ENCODE data around the gene PDE4B.
"Not testable (repeated sequence)": the region's sequence is repeated elsewhere in the genome, so short reads cannot be mapped to it uniquely, and the experiment has no call there.

Gene PDE4B

DNA sequence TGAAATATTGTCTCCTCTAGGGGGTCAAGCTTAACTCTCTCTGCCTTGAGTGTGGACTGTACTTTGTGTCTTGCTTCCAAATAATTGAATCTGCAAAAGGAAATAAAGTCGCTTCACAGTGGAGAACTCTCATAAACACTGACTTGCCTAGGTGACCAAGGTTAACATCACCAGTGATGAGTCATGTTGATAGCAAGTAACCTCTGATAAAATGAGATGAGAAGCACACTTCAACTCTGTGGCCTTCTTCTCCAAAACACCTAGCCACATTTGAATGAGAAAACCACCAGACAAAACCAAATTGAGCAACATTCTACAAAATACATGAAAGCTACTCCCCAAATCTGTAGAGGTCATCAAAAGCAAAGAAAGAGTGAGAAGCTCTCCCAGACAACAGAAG is 37.6 kb downstream of the PDE4B start:
- H3K9me3 ChIP-seq (ENCODE audit: control insufficient read depth, insufficient read depth, low read length): no peaks in the 10 kb centered on the region
- DNase-seq (ENCODE audit: low read depth, low spot score): no peak
- H3K4me1 ChIP-seq (ENCODE audit: control insufficient read depth, insufficient read depth, low read length): no peaks in the 10 kb centered on the region
- H3K36me3 ChIP-seq (ENCODE audit: control insufficient read depth, insufficient read depth, low read length): no peaks in the 10 kb centered on the region
- no peak overlapping the region for H3K27ac ChIP-seq (ENCODE audit: low read length)
- no peak overlapping the region for H3K4me3 ChIP-seq (ENCODE audit: low read length)
- WGBS (ENCODE audit: insufficient coverage, insufficient read length): no CpG with 5 or more reads among the region's 1 CpG
- no peaks in the 10 kb centered on the region for H3K27me3 ChIP-seq (ENCODE audit: control insufficient read depth, insufficient read depth, low read length)

DNA sequence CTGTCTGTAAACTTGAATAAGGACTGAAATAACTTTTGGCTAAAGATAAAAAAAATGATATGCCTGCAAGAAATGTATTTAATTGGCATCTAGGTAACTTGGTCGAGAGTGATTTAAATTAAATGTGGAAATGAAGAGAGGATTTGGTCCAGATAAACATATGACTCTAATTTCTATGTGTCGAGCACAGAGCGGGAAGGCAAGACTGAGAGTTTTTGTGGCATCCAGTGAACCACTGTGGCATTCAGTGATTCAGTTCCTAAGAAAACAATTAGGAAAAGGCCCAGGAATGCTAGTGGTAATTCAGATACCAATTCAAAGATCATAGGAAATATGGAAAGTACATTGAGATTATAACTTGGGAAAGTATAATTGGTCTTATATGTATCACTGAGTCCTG is 39.6 kb downstream of the PDE4B start:
- Histone ChIP-seq H3K4me1 (ENCODE audit: control insufficient read depth, insufficient read depth, low read length) (no peaks in the 10 kb centered on the region), H3K27ac (ENCODE audit: low read length) (no peak overlapping the region), H3K4me3 (ENCODE audit: low read length) (no peak overlapping the region), H3K27me3 (ENCODE audit: control insufficient read depth, insufficient read depth, low read length) (no peaks in the 10 kb centered on the region), H3K36me3 (ENCODE audit: control insufficient read depth, insufficient read depth, low read length) (no peaks in the 10 kb centered on the region), H3K9me3 (ENCODE audit: control insufficient read depth, insufficient read depth, low read length) (no peaks in the 10 kb centered on the region)
- no peak for DNase-seq (ENCODE audit: low read depth, low spot score)
- 100% methylated on average over 1 of the region's 3 CpGs for WGBS (ENCODE audit: insufficient coverage, insufficient read length)

DNA sequence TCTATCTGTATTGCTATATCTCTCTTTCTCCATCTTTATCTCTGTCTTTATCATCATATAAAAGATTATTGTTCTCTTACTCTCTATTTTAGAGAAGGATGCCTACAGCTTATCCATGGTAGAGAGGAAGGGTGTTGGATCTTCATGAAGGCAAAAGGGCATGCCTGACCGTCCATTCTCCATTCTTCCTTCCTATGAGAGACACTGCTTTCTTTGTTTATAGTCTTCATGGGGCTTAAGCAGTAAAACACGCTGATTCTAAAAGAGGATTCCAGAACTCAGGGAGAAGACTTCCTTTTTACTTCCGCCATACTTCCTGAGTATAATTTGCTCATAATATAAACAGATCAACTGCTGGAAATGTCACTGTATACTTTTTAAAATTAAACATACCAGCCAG is 44.0 kb downstream of the PDE4B start:
- Histone ChIP-seq H3K36me3 (ENCODE audit: control insufficient read depth, insufficient read depth, low read length) (no peaks in the 10 kb centered on the region), H3K9me3 (ENCODE audit: control insufficient read depth, insufficient read depth, low read length) (no peaks in the 10 kb centered on the region), H3K27me3 (ENCODE audit: control insufficient read depth, insufficient read depth, low read length) (no peaks in the 10 kb centered on the region), H3K27ac (ENCODE audit: low read length) (no peak overlapping the region), H3K4me3 (ENCODE audit: low read length) (no peak overlapping the region), H3K4me1 (ENCODE audit: control insufficient read depth, insufficient read depth, low read length) (no peaks in the 10 kb centered on the region)
- no peak for DNase-seq (ENCODE audit: low read depth, low spot score)
- no CpG with 5 or more reads among the region's 3 CpGs for WGBS (ENCODE audit: insufficient coverage, insufficient read length)

DNA sequence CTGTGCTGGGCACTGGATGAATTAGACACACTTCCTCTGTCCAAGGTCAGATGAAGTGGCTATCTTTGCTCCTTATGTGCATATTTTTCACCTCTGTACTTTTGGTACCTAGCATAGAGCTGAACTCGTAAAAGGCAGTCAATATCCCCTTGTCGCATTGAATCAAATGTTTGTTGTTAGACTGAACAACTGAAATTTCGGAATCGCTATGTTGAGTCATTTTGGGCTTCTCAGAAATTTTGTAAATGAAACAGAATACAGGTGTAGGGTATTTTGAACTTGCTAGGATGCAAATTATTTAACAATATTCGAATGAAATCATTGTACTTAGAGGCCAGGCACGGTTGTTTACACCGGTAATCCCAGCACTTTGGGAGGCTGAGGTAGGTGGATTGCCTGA is 48.0 kb downstream of the PDE4B start:
- no peaks in the 10 kb centered on the region for H3K27me3 ChIP-seq (ENCODE audit: control insufficient read depth, insufficient read depth, low read length)
- H3K27ac ChIP-seq (ENCODE audit: low read length): no peak overlapping the region
- H3K4me3 ChIP-seq (ENCODE audit: low read length): no peak overlapping the region
- no peaks in the 10 kb centered on the region for H3K4me1 ChIP-seq (ENCODE audit: control insufficient read depth, insufficient read depth, low read length)
- H3K36me3 ChIP-seq (ENCODE audit: control insufficient read depth, insufficient read depth, low read length): no peaks in the 10 kb centered on the region
- DNase-seq (ENCODE audit: low read depth, low spot score): no peak
- H3K9me3 ChIP-seq (ENCODE audit: control insufficient read depth, insufficient read depth, low read length): no peaks in the 10 kb centered on the region
- WGBS (ENCODE audit: insufficient coverage, insufficient read length): no CpG with 5 or more reads among the region's 7 CpGs

DNA sequence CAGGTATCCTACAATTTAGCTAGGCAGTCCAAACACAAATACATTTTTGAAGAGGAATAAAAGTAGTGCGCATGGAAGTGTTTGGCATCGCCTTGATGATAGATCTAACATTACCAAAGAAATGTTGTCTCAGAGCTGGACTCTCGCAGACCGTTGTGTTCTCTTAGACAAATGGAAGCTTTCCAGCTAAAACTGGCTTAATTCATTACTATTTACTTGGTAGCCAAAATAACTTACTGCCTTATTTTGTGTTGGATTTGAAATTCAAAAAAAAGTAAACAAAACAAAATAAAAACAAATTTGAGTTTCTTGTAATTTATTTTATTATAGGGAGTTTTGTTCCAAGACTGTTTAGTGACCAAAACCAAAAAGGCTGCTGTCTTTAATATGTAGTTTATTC is 51.6 kb downstream of the PDE4B start:
- DNase-seq (ENCODE audit: low read depth, low spot score): no peak
- Histone ChIP-seq H3K4me3 (ENCODE audit: low read length) (no peak overlapping the region), H3K9me3 (ENCODE audit: control insufficient read depth, insufficient read depth, low read length) (no peaks in the 10 kb centered on the region), H3K27me3 (ENCODE audit: control insufficient read depth, insufficient read depth, low read length) (no peaks in the 10 kb centered on the region), H3K27ac (ENCODE audit: low read length) (no peak overlapping the region), H3K4me1 (ENCODE audit: control insufficient read depth, insufficient read depth, low read length) (no peaks in the 10 kb centered on the region), H3K36me3 (ENCODE audit: control insufficient read depth, insufficient read depth, low read length) (no peaks in the 10 kb centered on the region)
- WGBS (ENCODE audit: insufficient coverage, insufficient read length): no CpG with 5 or more reads among the region's 4 CpGs

DNA sequence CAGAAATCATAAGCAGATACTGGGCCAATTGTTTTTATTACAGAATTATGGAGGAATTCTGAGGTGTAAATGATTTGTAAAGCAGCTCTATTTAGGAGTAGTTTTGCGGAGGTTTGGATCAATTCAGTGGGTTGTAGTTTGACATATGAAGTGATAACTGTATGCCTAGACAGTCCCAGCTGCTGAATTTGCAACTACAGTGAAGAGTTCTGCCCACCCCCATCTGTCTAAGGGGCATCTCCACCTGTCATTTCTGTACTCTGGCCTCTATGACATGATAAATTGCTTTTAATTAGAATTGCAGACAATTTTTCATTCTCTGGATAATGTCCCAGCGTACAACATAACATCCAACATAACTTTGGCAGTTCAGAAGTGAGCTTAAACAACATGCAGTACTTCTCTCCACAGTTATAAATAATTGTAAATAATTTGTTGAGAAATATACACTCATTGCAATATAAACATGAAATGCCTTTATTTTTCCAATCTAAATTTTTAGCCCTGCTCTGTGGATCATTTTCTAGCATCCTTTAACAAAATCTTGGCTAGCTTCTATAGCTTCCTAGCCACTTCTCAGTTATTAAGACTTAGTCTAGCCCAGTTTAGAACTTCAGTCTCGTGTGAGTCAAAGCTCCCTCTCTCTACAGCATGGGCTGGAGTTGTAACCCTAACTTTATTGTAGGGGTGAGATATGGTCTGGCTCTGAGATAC is 52.3 kb downstream of the PDE4B start:
- Histone ChIP-seq H3K27me3 (ENCODE audit: control insufficient read depth, insufficient read depth, low read length) (no peaks in the 10 kb centered on the region), H3K36me3 (ENCODE audit: control insufficient read depth, insufficient read depth, low read length) (no peaks in the 10 kb centered on the region), H3K4me1 (ENCODE audit: control insufficient read depth, insufficient read depth, low read length) (no peaks in the 10 kb centered on the region), H3K9me3 (ENCODE audit: control insufficient read depth, insufficient read depth, low read length) (no peaks in the 10 kb centered on the region), H3K4me3 (ENCODE audit: low read length) (no peak overlapping the region), H3K27ac (ENCODE audit: low read length) (no peak overlapping the region)
- no peak for DNase-seq (ENCODE audit: low read depth, low spot score)
- WGBS (ENCODE audit: insufficient coverage, insufficient read length): 100% methylated on average over 1 of the region's 3 CpGs

DNA sequence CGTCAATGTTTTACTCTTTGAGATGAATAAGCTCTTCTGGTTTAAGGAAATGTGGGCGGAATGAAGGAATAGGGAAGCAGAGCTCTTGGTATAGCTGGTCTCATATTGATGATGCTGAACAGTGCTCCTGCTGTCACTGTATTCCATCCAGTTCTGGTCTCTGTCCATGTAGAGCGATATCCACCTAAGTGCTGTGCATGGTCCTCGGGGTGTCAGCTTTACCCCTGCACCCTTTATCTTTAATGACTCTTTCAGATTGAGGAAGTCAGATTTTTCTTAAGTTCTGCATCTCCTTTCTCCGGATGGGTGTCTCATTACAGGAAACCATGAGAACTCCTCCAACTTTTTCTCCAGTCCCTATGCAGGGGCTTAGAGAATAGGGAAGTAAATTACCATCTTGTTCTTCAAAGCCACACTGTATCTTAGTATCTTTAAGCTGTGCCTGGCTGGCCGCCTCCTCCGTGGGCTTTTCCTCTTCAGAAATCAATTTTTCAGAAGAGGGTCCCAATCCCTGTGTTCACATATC is 52.9 kb downstream of the PDE4B start:
- H3K4me3 ChIP-seq (ENCODE audit: low read length): no peak overlapping the region
- no peak for DNase-seq (ENCODE audit: low read depth, low spot score)

DNA sequence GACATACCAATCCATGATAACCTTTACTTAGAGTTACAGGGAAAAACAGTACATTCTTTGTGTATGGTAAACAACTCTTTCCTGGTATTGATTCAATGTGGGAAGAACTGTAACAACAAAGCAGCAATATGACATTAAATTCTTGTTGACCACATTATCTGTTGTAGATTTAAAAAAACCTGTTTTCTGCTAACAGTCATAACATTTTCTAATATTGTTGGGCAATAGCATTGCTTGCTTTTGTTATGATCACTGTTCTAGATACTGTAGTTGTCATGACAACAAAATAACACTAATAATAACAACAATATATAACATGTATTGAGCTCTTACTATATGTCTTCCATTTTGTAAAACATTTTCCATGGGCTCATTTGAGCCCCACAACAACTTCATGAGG is 54.2 kb downstream of the PDE4B start:
- H3K36me3 ChIP-seq (ENCODE audit: control insufficient read depth, insufficient read depth, low read length): no peaks in the 10 kb centered on the region
- no peak for DNase-seq (ENCODE audit: low read depth, low spot score)
- H3K4me1 ChIP-seq (ENCODE audit: control insufficient read depth, insufficient read depth, low read length): no peaks in the 10 kb centered on the region
- no peaks in the 10 kb centered on the region for H3K9me3 ChIP-seq (ENCODE audit: control insufficient read depth, insufficient read depth, low read length)
- no peak overlapping the region for H3K27ac ChIP-seq (ENCODE audit: low read length)
- no peak overlapping the region for H3K4me3 ChIP-seq (ENCODE audit: low read length)
- no peaks in the 10 kb centered on the region for H3K27me3 ChIP-seq (ENCODE audit: control insufficient read depth, insufficient read depth, low read length)

More for the DNA sequence above, 52.9 kb downstream of the PDE4B start:
- Histone ChIP-seq H3K27ac (ENCODE audit: low read length) (no peak overlapping the region), H3K4me1 (ENCODE audit: control insufficient read depth, insufficient read depth, low read length) (no peaks in the 10 kb centered on the region), H3K9me3 (ENCODE audit: control insufficient read depth, insufficient read depth, low read length) (no peaks in the 10 kb centered on the region), H3K27me3 (ENCODE audit: control insufficient read depth, insufficient read depth, low read length) (no peaks in the 10 kb centered on the region), H3K36me3 (ENCODE audit: control insufficient read depth, insufficient read depth, low read length) (no peaks in the 10 kb centered on the region)
- WGBS (ENCODE audit: insufficient coverage, insufficient read length): no CpG with 5 or more reads among the region's 7 CpGs

DNA sequence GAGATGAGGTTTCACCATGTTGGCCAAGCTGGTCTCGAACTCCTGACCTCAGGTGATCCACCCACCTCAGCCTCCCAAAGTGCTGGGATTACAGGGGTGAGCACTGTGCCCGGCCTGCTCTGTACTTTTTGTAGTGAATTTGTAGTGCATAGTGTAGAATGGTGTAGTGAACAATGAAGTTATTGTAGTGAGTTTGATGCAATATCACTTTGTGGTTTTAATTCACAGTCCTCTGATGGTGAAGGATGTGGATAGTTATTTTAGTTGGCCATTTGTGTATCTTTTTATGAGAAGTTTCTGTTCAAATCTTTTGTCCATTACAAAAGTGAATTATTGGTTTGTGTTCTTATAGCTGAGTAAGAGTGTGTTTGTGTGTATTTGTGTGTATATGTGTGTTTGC is 57.6 kb downstream of the PDE4B start:
- no peaks in the 10 kb centered on the region for H3K36me3 ChIP-seq (ENCODE audit: control insufficient read depth, insufficient read depth, low read length)
- no peaks in the 10 kb centered on the region for H3K27me3 ChIP-seq (ENCODE audit: control insufficient read depth, insufficient read depth, low read length)
- H3K9me3 ChIP-seq (ENCODE audit: control insufficient read depth, insufficient read depth, low read length): no peaks in the 10 kb centered on the region
- no CpG with 5 or more reads among the region's 2 CpGs for WGBS (ENCODE audit: insufficient coverage, insufficient read length)
- H3K4me1 ChIP-seq (ENCODE audit: control insufficient read depth, insufficient read depth, low read length): no peaks in the 10 kb centered on the region
- H3K27ac ChIP-seq (ENCODE audit: low read length): no peak overlapping the region
- no peak for DNase-seq (ENCODE audit: low read depth, low spot score)
- no peak overlapping the region for H3K4me3 ChIP-seq (ENCODE audit: low read length)

DNA sequence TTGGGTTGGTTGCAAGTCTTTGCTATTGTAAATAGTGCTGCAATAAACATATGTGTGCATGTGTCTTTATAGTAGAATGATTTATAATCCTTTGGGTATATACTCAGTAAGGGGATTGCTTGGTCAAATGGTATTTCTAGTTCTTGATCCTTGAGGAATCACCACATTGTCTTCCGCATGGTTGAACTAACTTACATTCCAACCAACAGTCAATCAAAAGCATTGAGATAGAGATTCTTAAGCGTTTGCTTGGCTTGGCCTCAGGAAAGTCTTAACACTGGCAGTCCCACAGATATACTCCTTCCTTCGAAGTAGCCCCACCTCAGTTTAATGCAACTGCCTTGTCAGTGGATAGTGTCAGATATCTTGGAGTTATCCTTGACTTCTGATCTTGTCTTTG is 63.9 kb downstream of the PDE4B start:
- no CpG with 5 or more reads among the region's 3 CpGs for WGBS (ENCODE audit: insufficient coverage, insufficient read length)
- not testable (repeated sequence) for H3K27ac ChIP-seq (ENCODE audit: low read length); H3K4me1 ChIP-seq (ENCODE audit: control insufficient read depth, insufficient read depth, low read length); H3K36me3 ChIP-seq (ENCODE audit: control insufficient read depth, insufficient read depth, low read length); H3K4me3 ChIP-seq (ENCODE audit: low read length); H3K9me3 ChIP-seq (ENCODE audit: control insufficient read depth, insufficient read depth, low read length); DNase-seq (ENCODE audit: low read depth, low spot score); H3K27me3 ChIP-seq (ENCODE audit: control insufficient read depth, insufficient read depth, low read length)

DNA sequence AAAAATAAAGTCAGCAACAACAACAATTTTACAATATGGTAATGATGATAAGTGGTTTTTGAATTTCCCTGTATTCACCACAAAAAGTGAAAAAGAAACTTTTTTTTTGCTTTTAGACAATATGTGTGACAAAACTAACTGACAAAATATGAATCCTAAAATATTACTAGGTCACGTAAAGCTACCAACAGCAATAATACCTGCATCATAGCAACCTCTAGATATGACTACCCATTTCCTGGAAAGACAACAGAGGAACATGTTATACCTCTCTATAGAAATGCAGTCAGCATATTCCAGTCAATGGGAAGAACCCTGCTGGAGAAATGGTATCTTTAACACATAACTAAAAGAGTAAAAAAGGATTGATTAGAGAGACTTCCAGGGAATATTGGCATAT is 73.7 kb downstream of the PDE4B start:
- Histone ChIP-seq H3K4me3 (ENCODE audit: low read length) (no peak overlapping the region), H3K27ac (ENCODE audit: low read length) (no peak overlapping the region), H3K27me3 (ENCODE audit: control insufficient read depth, insufficient read depth, low read length) (no peaks in the 10 kb centered on the region), H3K9me3 (ENCODE audit: control insufficient read depth, insufficient read depth, low read length) (no peaks in the 10 kb centered on the region), H3K4me1 (ENCODE audit: control insufficient read depth, insufficient read depth, low read length) (no peaks in the 10 kb centered on the region), H3K36me3 (ENCODE audit: control insufficient read depth, insufficient read depth, low read length) (no peaks in the 10 kb centered on the region)
- WGBS (ENCODE audit: insufficient coverage, insufficient read length): no CpG with 5 or more reads among the region's 1 CpG
- DNase-seq (ENCODE audit: low read depth, low spot score): no peak
